ENCODE data around the gene CTCF. TPM values are rescaled to one million over a fixed set of nuclear protein-coding genes. Genes with fewer than 3 reads are reported as not detected.

The CTCF gene
- total and polyA plus RNA-seq, 10 of the 15 experiments (the other 5 are each of a cell fraction or from before 2014, with no cell fraction given), result 9.1 to 55.0 (median 41.8) TPM

- TF ChIP-seq TBL1XR1 (IDR thresholded peaks at IDR 0.05; ENCODE audit: low read depth, low read length) (peak; percentile 92), EZH2 (IDR thresholded peaks at IDR 0.05; ENCODE audit: borderline replicate concordance, control insufficient read depth, low read depth, low read length) (no peak), IKZF2 (IDR thresholded peaks at IDR 0.05) (no peak), CHD4 (IDR thresholded peaks at IDR 0.05) (no peak), MEF2A (IDR thresholded peaks at IDR 0.05; ENCODE audit: insufficient read depth, low read depth, low read length) (no peak), RAD21 (IDR thresholded peaks at IDR 0.05; ENCODE audit: insufficient read depth, low read depth, low read length) (no peak), HCFC1 (IDR thresholded peaks at IDR 0.05; ENCODE audit: low read length) (peak; percentile 94), SRF (IDR thresholded peaks at IDR 0.05; ENCODE audit: low read depth in 2 of 2, low read length in 2 of 2) (no peak), STAT3 (IDR thresholded peaks at IDR 0.05; ENCODE audit: low read depth, low read length) (no peak), NR2F1 (conservative IDR thresholded peaks at IDR 0.05) (peak; percentile 97), NFXL1 (IDR thresholded peaks at IDR 0.05; ENCODE audit: borderline replicate concordance) (no peak), PAX5 (IDR thresholded peaks at IDR 0.05; ENCODE audit: borderline replicate concordance, low read depth, low read length) (peak; percentile 87), ATF2 (IDR thresholded peaks at IDR 0.05; ENCODE audit: low read length) (no peak), YBX1 (IDR thresholded peaks at IDR 0.05) (no peak), IRF4 (IDR thresholded peaks at IDR 0.05; ENCODE audit: low read depth, low read length) (no peak), ZNF207 (IDR thresholded peaks at IDR 0.05; ENCODE audit: borderline replicate concordance) (peak; percentile 60; the same call in 1 of the 2 replicates), HDAC6 (IDR thresholded peaks at IDR 0.05; ENCODE audit: unreplicated experiment) (no peak), RB1 (IDR thresholded peaks at IDR 0.05; ENCODE audit: borderline replicate concordance) (peak; percentile 77; the same call in 1 of the 2 replicates), RCOR1 (conservative IDR thresholded peaks at IDR 0.05; ENCODE audit: low read depth, low read length) (no peak), YY1 (IDR thresholded peaks at IDR 0.05; ENCODE audit: low read depth, low read length) (peak; percentile 67; the same call in 1 of the 2 replicates), KAT2A (conservative IDR thresholded peaks at IDR 0.05; ENCODE audit: control insufficient read depth, low read depth, low read length) (no peak), ETV6 (conservative IDR thresholded peaks at IDR 0.05 in 1 of 2, IDR thresholded peaks at IDR 0.05 in 1 of 2; ENCODE audit: borderline replicate concordance in 1 of 2, low read depth in 1 of 2) (no peak), SIN3A (IDR thresholded peaks at IDR 0.05; ENCODE audit: low read depth, low read length) (peak; percentile 83), POLR2AphosphoS5 (IDR thresholded peaks at IDR 0.05; ENCODE audit: low read length) (no peak)
- TF ChIP-seq, protein P1, sequence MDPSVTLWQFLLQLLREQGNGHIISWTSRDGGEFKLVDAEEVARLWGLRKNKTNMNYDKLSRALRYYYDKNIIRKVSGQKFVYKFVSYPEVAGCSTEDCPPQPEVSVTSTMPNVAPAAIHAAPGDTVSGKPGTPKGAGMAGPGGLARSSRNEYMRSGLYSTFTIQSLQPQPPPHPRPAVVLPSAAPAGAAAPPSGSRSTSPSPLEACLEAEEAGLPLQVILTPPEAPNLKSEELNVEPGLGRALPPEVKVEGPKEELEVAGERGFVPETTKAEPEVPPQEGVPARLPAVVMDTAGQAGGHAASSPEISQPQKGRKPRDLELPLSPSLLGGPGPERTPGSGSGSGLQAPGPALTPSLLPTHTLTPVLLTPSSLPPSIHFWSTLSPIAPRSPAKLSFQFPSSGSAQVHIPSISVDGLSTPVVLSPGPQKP (IDR thresholded peaks at IDR 0.05; ENCODE audit: low read depth, low read length), result no peak
These were observed 104.5 kb downstream of the CTCF start, which contains the start of the genes C16orf86 and ENKD1 (continued) for GRCh38 chr16:67666559-67667452.
